NCI-H1436 treated with DMSO at 0.1 percent for 48 hours (cell line): ENCODE data around the gene GRIPAP1.
A peak's percentile ranks its signal among the peaks of the same experiment; 100 is the strongest.
"Not testable (repeated sequence)": the region's sequence is repeated elsewhere in the genome, so short reads cannot be mapped to it uniquely, and the experiment has no call there.

Experiments
- DNase-seq: peaks from one replicate; lab custom pipeline; 2025; lab: John Stamatoyannopoulos, UW

The GRIPAP1 gene

DNA sequence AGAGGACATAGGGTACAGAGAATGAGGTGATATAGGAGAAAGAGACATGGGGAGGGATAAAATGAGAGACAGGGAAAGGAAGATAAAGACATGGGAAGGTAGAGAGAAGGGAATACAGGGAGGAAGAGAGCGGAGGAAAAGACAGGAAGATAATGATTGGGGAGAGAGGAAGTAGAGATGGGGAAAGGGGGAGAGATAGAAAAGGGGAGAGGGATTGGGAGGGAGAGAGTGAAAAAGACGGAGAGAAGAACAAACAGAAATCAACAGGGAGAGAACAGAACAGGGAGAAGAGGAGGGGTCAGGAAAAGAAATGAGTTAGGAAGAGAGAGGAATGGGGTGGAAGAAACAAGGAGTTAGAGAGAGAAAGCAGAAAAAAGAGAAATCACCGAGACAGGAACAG, 4.6 kb downstream of the GRIPAP1 start:
- no peak for DNase-seq

- DNase-seq, result no peak
Observed at GRCh38 chrX:48996969-48997368, 5.1 kb downstream of the GRIPAP1 start.

DNA sequence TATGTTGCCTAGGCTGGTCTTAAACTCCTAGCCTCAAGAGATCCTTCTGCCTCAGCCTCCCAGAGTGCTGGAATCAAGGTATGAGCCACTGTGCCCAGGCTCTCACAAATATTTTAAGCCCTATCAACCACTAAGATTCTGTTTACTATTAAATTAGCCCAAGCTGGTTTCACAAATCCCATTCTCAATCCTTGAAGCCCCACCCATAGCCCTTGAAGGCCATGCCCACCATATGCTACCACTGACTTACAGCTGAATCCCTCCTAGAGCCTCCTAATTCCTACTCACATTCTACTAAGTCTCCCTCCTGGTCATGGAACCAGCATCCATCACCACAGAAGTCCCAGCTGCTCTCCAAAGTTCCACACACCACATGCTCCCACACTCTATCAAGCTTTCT, 9.7 kb downstream of the GRIPAP1 start:
- no peak for DNase-seq

DNA sequence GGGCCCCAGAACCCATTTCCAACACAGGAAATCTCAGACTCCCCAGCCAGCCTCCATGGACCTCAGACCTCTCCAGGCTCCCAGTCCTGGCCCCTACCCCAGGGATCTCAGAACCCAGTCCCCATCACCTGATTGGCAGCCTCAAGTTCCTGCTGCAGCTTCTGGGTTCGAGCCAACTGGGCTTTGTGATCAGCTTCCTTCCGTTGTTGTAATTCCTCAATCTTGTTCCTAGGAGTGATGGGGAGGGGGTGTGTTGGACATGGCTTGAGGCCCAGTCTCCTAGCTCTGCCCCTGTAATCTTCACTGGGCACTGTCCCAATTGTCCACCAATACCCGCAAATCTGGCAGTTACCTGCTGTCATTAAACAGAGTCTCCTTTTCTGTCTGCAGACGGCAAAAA, 12.6 kb downstream of the GRIPAP1 start:
- no peak for DNase-seq

DNA sequence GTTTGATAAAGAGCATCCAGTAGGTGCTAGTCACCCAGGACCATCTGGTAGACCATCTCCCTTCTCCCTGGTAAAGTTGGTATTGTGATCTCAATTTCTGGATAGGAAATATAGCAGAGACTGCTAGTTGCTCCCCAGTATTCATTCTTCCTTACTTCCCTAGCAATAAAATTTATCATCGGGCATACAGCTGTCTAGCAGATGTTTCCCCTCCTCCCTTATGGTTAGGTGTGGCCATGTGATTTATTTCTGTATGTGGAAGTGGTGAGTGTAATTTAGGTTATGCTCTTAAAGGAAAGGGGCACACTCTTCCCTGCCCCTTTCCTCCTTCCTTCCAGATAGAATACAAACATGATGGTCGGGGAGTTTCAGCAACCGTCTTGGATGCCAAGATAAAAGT, 18.2 kb downstream of the GRIPAP1 start:
- DNase-seq, result no peak

- DNase-seq, result no peak
Observed at GRCh38 chrX:48983081-48983480, 19.0 kb downstream of the GRIPAP1 start.

DNA sequence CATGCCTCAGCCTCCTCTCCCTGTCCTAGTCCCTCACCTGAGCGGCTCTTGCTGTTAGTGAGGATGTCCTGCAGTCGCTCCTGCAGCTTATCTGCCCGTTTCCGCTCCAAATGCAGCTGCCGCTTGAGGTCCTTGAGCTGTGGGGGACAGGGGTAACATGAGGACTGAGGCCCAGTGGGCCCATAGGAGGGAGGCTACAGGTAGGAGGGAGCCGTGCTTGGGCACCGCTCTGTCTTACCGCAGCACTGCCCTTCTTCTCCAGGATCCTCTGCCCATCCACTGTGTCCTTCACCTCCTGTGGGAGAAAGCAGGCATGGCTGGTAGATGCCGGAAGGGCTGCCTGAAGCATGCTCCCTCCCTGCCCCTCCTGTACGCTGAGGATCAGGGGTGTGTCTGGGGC, 20.9 kb downstream of the GRIPAP1 start:
- DNase-seq, result no peak

DNA sequence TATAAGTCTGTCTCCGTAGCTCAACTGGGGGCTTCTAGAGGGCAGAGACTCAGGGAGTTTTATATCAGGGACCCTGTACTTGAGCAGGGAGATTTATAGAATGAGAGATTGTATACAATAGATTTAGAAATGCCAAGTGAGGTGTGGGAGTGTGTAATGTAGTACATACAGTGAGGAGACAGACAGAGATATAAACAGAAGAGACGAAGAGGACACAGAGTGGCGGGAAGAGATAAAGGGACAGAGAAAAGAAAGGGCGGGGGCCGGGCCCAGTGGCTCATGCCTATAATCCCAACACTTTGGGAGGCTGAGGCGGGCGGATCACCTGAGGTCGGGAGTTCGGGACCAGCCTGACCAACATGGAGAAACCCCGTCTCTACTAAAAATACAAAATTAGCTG, 21.7 kb downstream of the GRIPAP1 start:
- DNase-seq, result not testable (repeated sequence)

GRCh38 chrX:48978226-48978625, 23.8 kb downstream of the GRIPAP1 start:
- DNase-seq, result no peak

DNA sequence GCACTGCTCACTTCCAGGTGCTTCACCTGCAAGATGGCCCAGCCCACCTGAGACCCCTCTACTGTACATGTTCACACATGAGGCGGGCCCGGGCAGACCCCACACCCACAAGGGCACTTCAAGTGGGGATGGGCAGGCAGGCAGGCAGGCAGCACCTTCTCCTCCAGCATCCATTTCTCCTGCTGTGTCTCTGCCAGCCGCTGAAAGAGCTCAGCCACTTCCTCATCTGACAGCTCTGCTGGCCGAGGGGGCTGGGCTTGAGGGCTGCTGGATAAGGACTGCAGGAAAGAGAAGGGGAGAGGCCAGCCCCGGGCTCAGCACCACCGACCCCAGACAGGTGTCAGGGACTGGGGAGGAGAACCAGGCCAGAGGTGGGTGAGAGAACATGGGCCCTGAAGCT, 26.0 kb downstream of the GRIPAP1 start:
- no peak for DNase-seq

GRCh38 chrX:48975541-48975940, 26.5 kb downstream of the GRIPAP1 start:
- no peak for DNase-seq

GRCh38 chrX:48975041-48975440, 27.0 kb downstream of the GRIPAP1 start:
- DNase-seq, result no peak

GRCh38 chrX:48974574-48974973, 27.5 kb downstream of the GRIPAP1 start:
- no peak for DNase-seq

GRCh38 chrX:48974033-48974432, 28.0 kb downstream of the GRIPAP1 start:
- DNase-seq, result no peak

- no peak for DNase-seq
Observed at GRCh38 chrX:48972220-48973164, 29.6 kb downstream of the GRIPAP1 start.

DNA sequence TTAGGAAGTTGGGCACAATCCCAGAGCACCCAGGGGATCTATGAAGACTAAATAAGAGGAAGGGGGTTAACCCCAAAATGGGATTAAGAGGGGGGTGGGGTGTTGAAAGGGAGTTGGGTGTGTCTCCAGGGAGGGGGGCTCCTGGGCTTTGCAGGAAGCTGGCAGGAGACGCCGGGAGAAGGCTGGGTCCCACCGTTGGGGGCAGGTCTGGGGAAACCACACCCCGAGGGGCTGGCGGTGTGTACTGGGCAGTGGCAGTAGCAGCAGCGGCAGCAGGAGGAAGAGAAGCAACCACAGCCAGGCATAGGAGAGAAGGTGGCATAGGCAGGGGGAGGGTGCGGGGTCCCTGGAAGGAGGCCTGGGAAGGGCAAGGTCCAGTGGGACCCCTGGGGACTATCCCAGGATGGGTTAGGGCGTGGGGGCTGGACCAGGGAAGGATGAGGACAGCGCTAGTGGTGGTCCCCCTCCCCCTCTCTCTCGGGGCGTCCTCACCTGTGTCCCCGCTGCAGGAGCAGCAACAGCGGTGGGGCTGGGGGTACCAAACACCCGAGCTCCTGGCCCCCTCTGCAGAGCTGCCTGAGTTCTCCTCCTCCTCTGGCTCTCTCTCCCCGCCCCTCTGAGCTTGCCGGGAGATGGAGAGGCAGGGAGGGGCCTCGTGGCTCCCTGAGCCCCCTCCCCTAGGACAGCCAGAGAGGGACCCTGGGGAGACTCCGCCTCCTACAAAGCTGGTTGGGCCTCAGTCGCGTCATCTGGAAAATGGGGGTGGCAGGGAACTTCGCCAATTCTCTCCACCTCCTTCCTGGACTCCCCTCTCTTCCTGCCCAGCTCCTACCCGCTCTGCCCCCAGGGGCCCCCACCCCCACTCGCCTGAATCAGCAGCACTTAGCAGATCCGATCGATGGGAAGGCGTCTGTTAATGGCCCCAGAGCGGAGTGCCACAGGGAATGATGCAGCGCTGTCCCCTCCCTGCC, 30.5 kb downstream of the GRIPAP1 start, which contains the start of gene KCND1:
Gene KCND1, minus strand, starts transcription at position 596 of the 971 bp plus-strand sequence. CDS start 1,573 bp downstream, outside the sequence.
- peak; percentile 0 for DNase-seq

DNA sequence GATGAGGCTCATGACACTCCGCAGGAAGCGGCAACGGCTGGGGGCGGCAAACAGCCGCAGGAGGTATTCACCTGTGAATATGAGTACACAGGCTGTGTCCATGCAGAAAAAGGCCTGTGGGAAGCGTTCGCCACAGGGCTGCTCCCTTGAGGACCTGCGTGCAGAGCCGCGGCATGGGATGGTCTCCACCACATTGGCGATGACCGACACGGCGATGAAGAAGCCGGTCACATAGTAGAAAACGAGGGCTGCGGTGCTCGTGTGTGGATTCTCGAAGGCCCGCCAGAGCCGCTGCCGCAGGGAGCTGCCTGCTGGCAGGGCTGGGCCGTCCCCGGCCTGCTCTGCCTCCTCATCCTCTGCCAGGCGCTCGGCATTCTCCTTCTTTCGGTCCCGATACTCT, 32.6 kb downstream of the GRIPAP1 start:
- no peak for DNase-seq

DNA sequence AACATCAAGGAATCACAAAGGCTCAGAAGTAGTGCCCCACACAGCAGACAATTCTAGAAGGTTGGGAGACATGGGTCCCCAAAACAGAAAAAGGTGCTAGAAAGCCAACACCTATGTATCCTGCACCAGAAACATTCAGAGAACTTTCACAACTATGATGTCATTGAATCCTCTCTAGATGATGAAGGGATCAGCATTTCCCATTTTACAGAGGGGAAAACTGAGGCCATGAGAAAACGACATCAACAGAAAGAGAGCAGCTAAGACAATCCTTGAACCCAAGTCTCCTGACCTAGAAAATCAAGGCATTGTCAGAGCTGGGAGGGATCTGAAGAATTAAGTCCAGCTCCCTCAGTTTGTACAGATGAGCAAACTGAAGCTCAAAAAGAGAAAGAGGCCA, 33.7 kb downstream of the GRIPAP1 start:
- DNase-seq, result no peak

- DNase-seq, result no peak
Observed at GRCh38 chrX:48966796-48967579, 35.1 kb downstream of the GRIPAP1 start.

- no peak for DNase-seq
Observed at GRCh38 chrX:48965959-48966358, 36.1 kb downstream of the GRIPAP1 start.

DNA sequence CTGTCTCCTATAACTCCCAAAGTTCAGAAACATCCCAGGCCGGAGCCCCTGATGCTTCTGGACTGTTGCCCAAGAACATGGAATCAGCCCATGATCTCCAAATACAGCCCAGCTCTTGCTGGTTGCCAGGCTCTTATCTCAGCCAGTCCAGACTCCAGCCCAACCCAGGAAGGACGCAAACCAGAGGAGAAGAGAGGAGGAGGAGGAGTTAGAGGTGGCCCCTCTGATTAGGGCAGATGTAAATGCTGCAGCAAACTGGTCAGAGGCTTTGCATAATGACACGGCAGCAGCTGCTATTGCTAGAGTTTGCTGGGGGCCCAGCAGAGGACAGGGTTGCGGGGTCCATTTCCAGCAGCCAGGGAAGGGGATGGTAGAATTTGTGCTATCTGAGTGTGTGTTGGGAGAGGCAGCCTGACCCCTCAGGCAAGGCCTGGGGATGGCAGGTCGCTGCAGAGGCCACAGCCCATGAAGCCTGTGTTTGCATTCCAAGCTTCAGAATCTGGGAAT, 40.4 kb downstream of the GRIPAP1 start:
- DNase-seq, result no peak

DNA sequence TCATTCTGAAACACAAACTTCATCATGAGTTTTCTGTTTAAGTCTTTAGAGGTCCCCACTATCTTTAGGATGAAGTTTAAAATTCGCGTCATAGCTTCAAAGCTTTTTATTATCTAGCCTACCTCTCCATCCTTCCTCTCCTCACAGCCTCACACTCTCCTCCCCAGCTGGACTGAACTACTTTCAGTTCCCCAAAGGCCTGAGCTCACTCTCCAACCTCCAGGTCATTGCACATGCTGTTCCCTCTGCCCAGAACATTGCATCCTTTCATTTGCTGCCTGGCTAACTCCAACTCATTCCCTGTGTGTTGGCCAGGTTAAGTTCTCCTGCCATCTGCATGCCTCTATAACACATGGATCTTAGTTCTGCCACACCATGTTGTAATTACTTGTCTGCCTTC, 41.8 kb downstream of the GRIPAP1 start:
- no peak for DNase-seq
